K562 (cell line): ENCODE results near the gene MKS1. TPM values are rescaled to one million over a fixed set of nuclear protein-coding genes. Genes with fewer than 3 reads are reported as not detected.

Experiments
- ARID1B ChIP-seq: fragments of 450-650 bp; IDR thresholded peaks from 2 replicates; pipeline ENCODE4 v1.6.1; 2016; ENCODE audit warnings: antibody characterized with exemption, mild to moderate bottlenecking, inconsistent platforms
- FOXJ2 ChIP-seq: fragments of 200-800 bp; sonication (Bioruptor generic); IDR thresholded peaks from 2 replicates; pipeline ENCODE4 v1.6.1; 2016; ENCODE audit warnings: missing genetic modification characterization, missing compliant biosample characterization
- GTF2E2 ChIP-seq: fragments of 200-800 bp; sonication (Bioruptor generic); IDR thresholded peaks from 2 replicates; pipeline ENCODE4 v1.6.1; 2016; ENCODE audit warnings: missing genetic modification characterization, missing compliant biosample characterization
- HNRNPH1 ChIP-seq: fragments of 200-400 bp; formaldehyde crosslinking; optimal IDR thresholded peaks from 2 replicates; pipeline ENCODE3; 2017; ENCODE audit warnings: low read depth, mild to moderate bottlenecking, low read length, moderate library complexity
- KLF13 ChIP-seq: fragments of 450-650 bp; IDR thresholded peaks from 2 replicates; pipeline ENCODE4 v1.6.1; 2016; ENCODE audit warnings: missing genetic modification characterization, low read depth, mild to moderate bottlenecking, missing compliant biosample characterization, moderate library complexity, borderline replicate concordance
- KLF6 ChIP-seq: fragments of 250-450 bp; sonication (Bioruptor Pico); IDR thresholded peaks from 2 replicates; pipeline ENCODE4 v1.4.0; 2020; ENCODE audit warnings: mild to moderate bottlenecking, moderate library complexity, borderline replicate concordance
- MTA2 ChIP-seq: fragments of 450-650 bp; IDR thresholded peaks from 2 replicates; pipeline ENCODE4 v1.6.1; 2016; ENCODE audit warnings: low read depth
- RBM25 ChIP-seq: fragments of 200-400 bp; formaldehyde crosslinking; IDR thresholded peaks from 2 replicates; pipeline ENCODE4 v1.6.1; 2018; ENCODE audit warnings: low read length, low read depth, moderate library complexity; ENCODE audit not compliant: severe bottlenecking
- SETDB1 ChIP-seq: IDR thresholded peaks from one replicate; pipeline ENCODE4 v1.6.1; 2012; ENCODE audit warnings: low read length, control low read depth, inconsistent platforms
- TEAD1 ChIP-seq, 2 experiments: fragments of 450-650 bp in 1 of 2; sonication (generic) in 1 of 2; formaldehyde crosslinking; IDR thresholded peaks; 2 replicates each; pipeline versions ENCODE4 v1.4.0 to v1.8.0; 2020 to 2022; ENCODE audit warnings: mild to moderate bottlenecking in 2 of 2, missing genetic modification reagents in 1 of 2
- ZNF75A ChIP-seq: fragments of 450-650 bp; formaldehyde crosslinking; IDR thresholded peaks from 2 replicates; pipeline ENCODE4 v1.4.0; 2020; ENCODE audit warnings: mild to moderate bottlenecking
- polyA plus RNA-seq, 8 experiments: library from polyadenylated mRNA; depleted of rRNA in 4 of 8; stranded (reverse) in 5 of 8; unstranded in 3 of 8; fragments of >200 nt; fragmentation: Nextera tagmentation in 2 of 8; fragmentation: Illumina TruSeq in 1 of 8; extraction: Ambion mirVana in 2 of 8; extraction: Trizol in 1 of 8; gene quantifications; 2 replicates each; pipeline versions ENCODE4 v1.2.1 to v1.2.3, GENCODE V29; 2011 to 2014; ENCODE audit warnings: inconsistent platforms in 1 of 8, missing spikeins in 1 of 8
- total RNA-seq, 7 experiments: library from RNA; depleted of rRNA in 6 of 7; stranded (reverse); fragments of >200 nt in 6 of 7; fragmentation: Illumina TruSeq in 2 of 7; extraction: Trizol in 2 of 7; gene quantifications; 2 replicates each; pipeline versions ENCODE4 v1.2.1 to v1.2.3, GENCODE V29; 2011 to 2021; ENCODE audit warnings: low replicate concordance in 1 of 7
- TF ChIP-seq, protein P1 (sequence below): sonication (generic); formaldehyde crosslinking; IDR thresholded peaks from 2 replicates; pipeline ENCODE4 v1.8.0; 2023; ENCODE audit warnings: mild to moderate bottlenecking, missing genetic modification reagents
- TF ChIP-seq, protein P2 (sequence below): fragments of 200-800 bp; sonication (Bioruptor generic); IDR thresholded peaks from 2 replicates; pipeline ENCODE4 v1.6.1; 2016; ENCODE audit warnings: missing genetic modification characterization, missing compliant biosample characterization
- TF ChIP-seq, protein P3 (sequence below): fragments of 250-450 bp; sonication (Bioruptor Pico); IDR thresholded peaks from 2 replicates; pipeline ENCODE4 v1.5.0; 2022; ENCODE audit warnings: mild to moderate bottlenecking
- TF ChIP-seq, protein P4 (sequence below): fragments of 450-650 bp; IDR thresholded peaks from 2 replicates; pipeline ENCODE4 v1.6.1; 2016; ENCODE audit warnings: antibody characterized with exemption
- TF ChIP-seq, protein P5 (sequence below): fragments of 450-650 bp; formaldehyde crosslinking; IDR thresholded peaks from 2 replicates; pipeline ENCODE4 v1.4.0; 2022; ENCODE audit warnings: mild to moderate bottlenecking, moderate library complexity

The MKS1 gene
- total and polyA plus RNA-seq, 9 of the 15 experiments (the other 6 are each of a cell fraction or from before 2014, with no cell fraction given), result 16.3 to 31.0 (median 25.9) TPM

DNA sequence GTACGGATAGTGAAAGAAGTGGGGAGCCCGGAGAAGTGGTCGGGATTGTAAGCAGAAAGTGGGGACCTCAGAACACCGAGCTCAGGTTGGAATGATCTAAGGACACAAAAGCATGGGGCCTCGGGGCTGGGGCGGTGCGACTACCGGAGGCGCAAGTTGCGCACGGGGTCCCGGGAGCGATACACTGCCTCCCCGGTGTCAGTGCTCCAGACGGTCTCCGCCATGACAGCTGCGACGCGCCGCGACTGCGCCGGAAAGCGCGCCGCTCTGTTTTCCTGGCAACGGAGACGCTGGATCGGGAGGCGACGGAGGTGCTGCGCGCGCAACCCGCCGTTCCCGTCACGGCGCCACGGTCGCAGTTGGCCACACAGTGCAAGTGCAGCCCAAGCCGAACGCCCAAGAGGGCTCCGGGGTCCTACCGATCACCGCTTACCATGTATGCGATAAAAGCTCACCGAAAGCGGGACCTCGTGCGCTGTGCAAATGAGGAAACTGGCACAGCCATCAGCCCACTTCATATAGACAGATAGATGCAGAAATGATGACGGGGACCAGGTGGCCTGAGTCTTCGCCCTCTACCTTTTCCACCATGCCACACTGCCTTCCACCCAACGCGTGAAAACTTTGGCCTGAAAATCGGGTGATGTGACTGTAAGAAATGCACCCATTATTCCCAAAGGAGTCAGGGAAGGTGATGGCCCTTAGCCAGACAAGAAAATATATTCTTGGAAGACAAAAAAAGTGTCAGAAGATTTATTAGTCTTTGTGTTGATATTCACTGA lies at the start of gene MKS1 (continued):
- TF ChIP-seq TEAD1 (CRISPR knock-in tag; IDR thresholded peaks at IDR 0.05), result no peak; a peak in 1 of 4 replicates
- no peak for TF ChIP-seq KLF13 (tag)
- no peak for TF ChIP-seq ZNF75A (CRISPR knock-in tag)
- TF ChIP-seq GTF2E2 (tag), result peak; percentile 72; the same call in 1 of the 2 replicates
- TF ChIP-seq HNRNPH1, result no peak
- TF ChIP-seq KLF6, result no peak
- TF ChIP-seq, protein P1, sequence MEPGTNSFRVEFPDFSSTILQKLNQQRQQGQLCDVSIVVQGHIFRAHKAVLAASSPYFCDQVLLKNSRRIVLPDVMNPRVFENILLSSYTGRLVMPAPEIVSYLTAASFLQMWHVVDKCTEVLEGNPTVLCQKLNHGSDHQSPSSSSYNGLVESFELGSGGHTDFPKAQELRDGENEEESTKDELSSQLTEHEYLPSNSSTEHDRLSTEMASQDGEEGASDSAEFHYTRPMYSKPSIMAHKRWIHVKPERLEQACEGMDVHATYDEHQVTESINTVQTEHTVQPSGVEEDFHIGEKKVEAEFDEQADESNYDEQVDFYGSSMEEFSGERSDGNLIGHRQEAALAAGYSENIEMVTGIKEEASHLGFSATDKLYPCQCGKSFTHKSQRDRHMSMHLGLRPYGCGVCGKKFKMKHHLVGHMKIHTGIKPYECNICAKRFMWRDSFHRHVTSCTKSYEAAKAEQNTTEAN (CRISPR knock-in tag), result no peak
- TF ChIP-seq, protein P2, sequence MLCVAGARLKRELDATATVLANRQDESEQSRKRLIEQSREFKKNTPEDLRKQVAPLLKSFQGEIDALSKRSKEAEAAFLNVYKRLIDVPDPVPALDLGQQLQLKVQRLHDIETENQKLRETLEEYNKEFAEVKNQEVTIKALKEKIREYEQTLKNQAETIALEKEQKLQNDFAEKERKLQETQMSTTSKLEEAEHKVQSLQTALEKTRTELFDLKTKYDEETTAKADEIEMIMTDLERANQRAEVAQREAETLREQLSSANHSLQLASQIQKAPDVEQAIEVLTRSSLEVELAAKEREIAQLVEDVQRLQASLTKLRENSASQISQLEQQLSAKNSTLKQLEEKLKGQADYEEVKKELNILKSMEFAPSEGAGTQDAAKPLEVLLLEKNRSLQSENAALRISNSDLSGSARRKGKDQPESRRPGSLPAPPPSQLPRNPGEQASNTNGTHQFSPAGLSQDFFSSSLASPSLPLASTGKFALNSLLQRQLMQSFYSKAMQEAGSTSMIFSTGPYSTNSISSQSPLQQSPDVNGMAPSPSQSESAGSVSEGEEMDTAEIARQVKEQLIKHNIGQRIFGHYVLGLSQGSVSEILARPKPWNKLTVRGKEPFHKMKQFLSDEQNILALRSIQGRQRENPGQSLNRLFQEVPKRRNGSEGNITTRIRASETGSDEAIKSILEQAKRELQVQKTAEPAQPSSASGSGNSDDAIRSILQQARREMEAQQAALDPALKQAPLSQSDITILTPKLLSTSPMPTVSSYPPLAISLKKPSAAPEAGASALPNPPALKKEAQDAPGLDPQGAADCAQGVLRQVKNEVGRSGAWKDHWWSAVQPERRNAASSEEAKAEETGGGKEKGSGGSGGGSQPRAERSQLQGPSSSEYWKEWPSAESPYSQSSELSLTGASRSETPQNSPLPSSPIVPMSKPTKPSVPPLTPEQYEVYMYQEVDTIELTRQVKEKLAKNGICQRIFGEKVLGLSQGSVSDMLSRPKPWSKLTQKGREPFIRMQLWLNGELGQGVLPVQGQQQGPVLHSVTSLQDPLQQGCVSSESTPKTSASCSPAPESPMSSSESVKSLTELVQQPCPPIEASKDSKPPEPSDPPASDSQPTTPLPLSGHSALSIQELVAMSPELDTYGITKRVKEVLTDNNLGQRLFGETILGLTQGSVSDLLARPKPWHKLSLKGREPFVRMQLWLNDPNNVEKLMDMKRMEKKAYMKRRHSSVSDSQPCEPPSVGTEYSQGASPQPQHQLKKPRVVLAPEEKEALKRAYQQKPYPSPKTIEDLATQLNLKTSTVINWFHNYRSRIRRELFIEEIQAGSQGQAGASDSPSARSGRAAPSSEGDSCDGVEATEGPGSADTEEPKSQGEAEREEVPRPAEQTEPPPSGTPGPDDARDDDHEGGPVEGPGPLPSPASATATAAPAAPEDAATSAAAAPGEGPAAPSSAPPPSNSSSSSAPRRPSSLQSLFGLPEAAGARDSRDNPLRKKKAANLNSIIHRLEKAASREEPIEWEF (CRISPR knock-in tag), result no peak
- TF ChIP-seq, protein P3, sequence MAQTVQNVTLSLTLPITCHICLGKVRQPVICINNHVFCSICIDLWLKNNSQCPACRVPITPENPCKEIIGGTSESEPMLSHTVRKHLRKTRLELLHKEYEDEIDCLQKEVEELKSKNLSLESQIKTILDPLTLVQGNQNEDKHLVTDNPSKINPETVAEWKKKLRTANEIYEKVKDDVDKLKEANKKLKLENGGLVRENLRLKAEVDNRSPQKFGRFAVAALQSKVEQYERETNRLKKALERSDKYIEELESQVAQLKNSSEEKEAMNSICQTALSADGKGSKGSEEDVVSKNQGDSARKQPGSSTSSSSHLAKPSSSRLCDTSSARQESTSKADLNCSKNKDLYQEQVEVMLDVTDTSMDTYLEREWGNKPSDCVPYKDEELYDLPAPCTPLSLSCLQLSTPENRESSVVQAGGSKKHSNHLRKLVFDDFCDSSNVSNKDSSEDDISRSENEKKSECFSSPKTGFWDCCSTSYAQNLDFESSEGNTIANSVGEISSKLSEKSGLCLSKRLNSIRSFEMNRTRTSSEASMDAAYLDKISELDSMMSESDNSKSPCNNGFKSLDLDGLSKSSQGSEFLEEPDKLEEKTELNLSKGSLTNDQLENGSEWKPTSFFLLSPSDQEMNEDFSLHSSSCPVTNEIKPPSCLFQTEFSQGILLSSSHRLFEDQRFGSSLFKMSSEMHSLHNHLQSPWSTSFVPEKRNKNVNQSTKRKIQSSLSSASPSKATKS (CRISPR knock-in tag), result no peak
- TF ChIP-seq, protein P4, sequence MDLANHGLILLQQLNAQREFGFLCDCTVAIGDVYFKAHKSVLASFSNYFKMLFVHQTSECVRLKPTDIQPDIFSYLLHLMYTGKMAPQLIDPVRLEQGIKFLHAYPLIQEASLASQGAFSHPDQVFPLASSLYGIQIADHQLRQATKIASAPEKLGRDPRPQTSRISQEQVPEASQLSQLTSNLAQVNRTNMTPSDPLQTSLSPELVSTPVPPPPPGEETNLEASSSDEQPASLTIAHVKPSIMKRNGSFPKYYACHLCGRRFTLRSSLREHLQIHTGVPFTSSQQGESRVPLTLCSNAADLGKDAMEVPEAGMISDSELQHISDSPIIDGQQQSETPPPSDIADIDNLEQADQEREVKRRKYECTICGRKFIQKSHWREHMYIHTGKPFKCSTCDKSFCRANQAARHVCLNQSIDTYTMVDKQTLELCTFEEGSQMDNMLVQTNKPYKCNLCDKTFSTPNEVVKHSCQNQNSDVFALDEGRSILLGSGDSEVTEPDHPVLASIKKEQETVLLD, result peak; percentile 74; the same call in 1 of the 2 replicates
- no peak for TF ChIP-seq MTA2
- TF ChIP-seq RBM25, result no peak
- TF ChIP-seq SETDB1, result peak; percentile 47
- peak; percentile 62; the same call in 1 of the 2 replicates for TF ChIP-seq FOXJ2 (tag)
- no peak for TF ChIP-seq ARID1B
- TF ChIP-seq, protein P5, sequence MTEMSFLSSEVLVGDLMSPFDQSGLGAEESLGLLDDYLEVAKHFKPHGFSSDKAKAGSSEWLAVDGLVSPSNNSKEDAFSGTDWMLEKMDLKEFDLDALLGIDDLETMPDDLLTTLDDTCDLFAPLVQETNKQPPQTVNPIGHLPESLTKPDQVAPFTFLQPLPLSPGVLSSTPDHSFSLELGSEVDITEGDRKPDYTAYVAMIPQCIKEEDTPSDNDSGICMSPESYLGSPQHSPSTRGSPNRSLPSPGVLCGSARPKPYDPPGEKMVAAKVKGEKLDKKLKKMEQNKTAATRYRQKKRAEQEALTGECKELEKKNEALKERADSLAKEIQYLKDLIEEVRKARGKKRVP (CRISPR knock-in tag), result no peak
